Measurements from ENCODE around the gene CLIC3.

The CLIC3 gene

GRCh38 chr9:136997830-136998234 is 1.5 kb upstream of the CLIC3 start:
- Histone ChIP-seq H3K4me3 (ENCODE audit: low read depth in 1 of 2, low read length in 2 of 2) (no peak overlapping the region), H3K79me2 (ENCODE audit: insufficient read depth, low read length) (peaks cover 11% of the 10 kb centered on the region), H3K27me3 (ENCODE audit: insufficient read depth, low read length, poor library complexity) (no peaks in the 10 kb centered on the region), H3K9ac (ENCODE audit: low read depth, low read length) (no peak overlapping the region; the same call in 1 of the 2 replicates), H3K4me2 (ENCODE audit: insufficient read depth, low read length) (no peak overlapping the region), H3K27ac (ENCODE audit: low read length) (no peak overlapping the region), H3K36me3 (ENCODE audit: insufficient read depth, low read length) (peaks cover 12% of the 10 kb centered on the region), H3K9me3 (ENCODE audit: insufficient read depth, low read length, severe bottlenecking) (no peaks in the 10 kb centered on the region), H2AFZ (ENCODE audit: low read depth, low read length) (no peak overlapping the region), H4K20me1 (ENCODE audit: insufficient read depth, low read length) (peaks cover 24% of the 10 kb centered on the region), H3K4me1 (ENCODE audit: insufficient read depth, low read length) (peaks cover 15% of the 10 kb centered on the region)
- TF ChIP-seq CTCF (IDR thresholded peaks at IDR 0.05; ENCODE audit: borderline replicate concordance, extremely low read depth, low read length, poor library complexity, severe bottlenecking) (no peak), EZH2 (IDR thresholded peaks at IDR 0.05; ENCODE audit: borderline replicate concordance, low read depth, low read length, severe bottlenecking) (no peak)
- ATAC-seq (ENCODE audit: insufficient read depth, low read depth) (no peak), DNase-seq (no peak)

GRCh38 chr9:136997371-136997770 is 1.0 kb upstream of the CLIC3 start:
- ATAC-seq (ENCODE audit: insufficient read depth, low read depth) (no peak), DNase-seq (no peak)
- H3K27me3 ChIP-seq (ENCODE audit: insufficient read depth, low read length, poor library complexity): no peaks in the 10 kb centered on the region
- H3K9ac ChIP-seq (ENCODE audit: low read depth, low read length): no peak overlapping the region; the same call in 1 of the 2 replicates
- H3K79me2 ChIP-seq (ENCODE audit: insufficient read depth, low read length): peaks cover 16% of the 10 kb centered on the region
- no peak for TF ChIP-seq EZH2 (IDR thresholded peaks at IDR 0.05; ENCODE audit: borderline replicate concordance, low read depth, low read length, severe bottlenecking)
- TF ChIP-seq CTCF (IDR thresholded peaks at IDR 0.05; ENCODE audit: borderline replicate concordance, extremely low read depth, low read length, poor library complexity, severe bottlenecking): no peak
- no peaks in the 10 kb centered on the region for H3K9me3 ChIP-seq (ENCODE audit: insufficient read depth, low read length, severe bottlenecking)
- H3K4me1 ChIP-seq (ENCODE audit: insufficient read depth, low read length): peaks cover 16% of the 10 kb centered on the region
- H3K4me2 ChIP-seq (ENCODE audit: insufficient read depth, low read length): no peak overlapping the region
- no peak overlapping the region for H3K4me3 ChIP-seq (ENCODE audit: low read depth in 1 of 2, low read length in 2 of 2)
- H2AFZ ChIP-seq (ENCODE audit: low read depth, low read length): no peak overlapping the region
- peaks cover 12% of the 10 kb centered on the region for H3K36me3 ChIP-seq (ENCODE audit: insufficient read depth, low read length)
- H4K20me1 ChIP-seq (ENCODE audit: insufficient read depth, low read length): peaks cover 26% of the 10 kb centered on the region
- no peak overlapping the region for H3K27ac ChIP-seq (ENCODE audit: low read length)

GRCh38 chr9:136995772-136996311 is 526 bp downstream of the CLIC3 start:
- Histone ChIP-seq H2AFZ (ENCODE audit: low read depth, low read length) (no peak overlapping the region), H3K9me3 (ENCODE audit: insufficient read depth, low read length, severe bottlenecking) (no peaks in the 10 kb centered on the region), H4K20me1 (ENCODE audit: insufficient read depth, low read length) (peaks cover 26% of the 10 kb centered on the region), H3K27ac (ENCODE audit: low read length) (no peak overlapping the region), H3K4me3 (ENCODE audit: low read depth in 1 of 2, low read length in 2 of 2) (no peak overlapping the region), H3K4me2 (ENCODE audit: insufficient read depth, low read length) (no peak overlapping the region), H3K9ac (ENCODE audit: low read depth, low read length) (no peak overlapping the region), H3K79me2 (ENCODE audit: insufficient read depth, low read length) (peaks cover 16% of the 10 kb centered on the region), H3K27me3 (ENCODE audit: insufficient read depth, low read length, poor library complexity) (peaks cover 2% of the 10 kb centered on the region), H3K36me3 (ENCODE audit: insufficient read depth, low read length) (peaks cover 12% of the 10 kb centered on the region), H3K4me1 (ENCODE audit: insufficient read depth, low read length) (peaks cover 16% of the 10 kb centered on the region)
- DNase-seq (no peak), ATAC-seq (ENCODE audit: insufficient read depth, low read depth) (no peak)
- no peak for TF ChIP-seq EZH2 (IDR thresholded peaks at IDR 0.05; ENCODE audit: borderline replicate concordance, low read depth, low read length, severe bottlenecking)
- no peak for TF ChIP-seq CTCF (IDR thresholded peaks at IDR 0.05; ENCODE audit: borderline replicate concordance, extremely low read depth, low read length, poor library complexity, severe bottlenecking)

Data from DND-41 (cell line).